HG02588 (cell line): ENCODE results near the gene COL5A1.
"Not testable (repeated sequence)": the region's sequence is repeated elsewhere in the genome, so short reads cannot be mapped to it uniquely, and the experiment has no call there.

Experiments
- ATAC-seq: cut with Tn5 transposase; IDR thresholded peaks from one replicate; pipeline ENCODE4 v1.9.1; 2021; ENCODE audit warnings: mild to moderate bottlenecking, moderate library complexity; ENCODE audit not compliant: unreplicated experiment

COL5A1 gene

DNA sequence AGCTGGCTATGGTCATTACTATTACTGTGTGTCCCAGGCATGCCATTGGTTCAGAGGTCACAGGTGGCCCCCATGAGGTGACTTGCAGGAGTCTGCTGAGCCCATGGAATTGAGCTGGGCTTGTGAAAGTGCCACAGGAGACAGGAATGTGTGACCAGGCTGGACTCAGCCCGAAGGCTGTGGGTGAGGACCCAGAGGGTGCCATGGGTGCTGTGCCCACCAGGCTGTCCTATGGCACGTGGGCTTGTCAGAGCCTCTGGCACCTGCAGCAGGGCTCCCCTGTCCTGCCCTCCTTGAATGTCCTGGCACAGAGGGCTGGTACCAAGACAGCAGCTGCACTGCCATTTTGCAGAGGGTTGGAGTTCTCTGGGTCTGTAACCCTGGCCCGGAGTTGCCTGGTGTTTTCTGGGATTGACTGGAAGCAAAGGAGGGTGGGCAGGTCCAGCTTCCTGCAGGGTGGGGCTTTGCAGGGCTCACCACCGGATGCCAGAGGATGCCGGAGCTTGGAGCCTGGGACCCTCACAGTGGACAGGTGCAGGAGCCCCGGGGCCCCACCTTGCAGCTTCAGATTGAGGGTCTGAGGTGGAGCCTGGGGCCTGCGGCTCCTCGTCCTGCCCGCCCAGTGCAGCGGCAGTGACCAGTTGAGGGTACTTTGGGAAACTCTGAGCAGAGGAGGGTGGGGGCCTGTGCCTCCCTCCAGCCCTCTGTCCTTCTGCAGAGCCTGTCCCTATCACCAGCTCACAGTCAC is 14.2 kb downstream of the COL5A1 start:
- no peak for ATAC-seq

DNA sequence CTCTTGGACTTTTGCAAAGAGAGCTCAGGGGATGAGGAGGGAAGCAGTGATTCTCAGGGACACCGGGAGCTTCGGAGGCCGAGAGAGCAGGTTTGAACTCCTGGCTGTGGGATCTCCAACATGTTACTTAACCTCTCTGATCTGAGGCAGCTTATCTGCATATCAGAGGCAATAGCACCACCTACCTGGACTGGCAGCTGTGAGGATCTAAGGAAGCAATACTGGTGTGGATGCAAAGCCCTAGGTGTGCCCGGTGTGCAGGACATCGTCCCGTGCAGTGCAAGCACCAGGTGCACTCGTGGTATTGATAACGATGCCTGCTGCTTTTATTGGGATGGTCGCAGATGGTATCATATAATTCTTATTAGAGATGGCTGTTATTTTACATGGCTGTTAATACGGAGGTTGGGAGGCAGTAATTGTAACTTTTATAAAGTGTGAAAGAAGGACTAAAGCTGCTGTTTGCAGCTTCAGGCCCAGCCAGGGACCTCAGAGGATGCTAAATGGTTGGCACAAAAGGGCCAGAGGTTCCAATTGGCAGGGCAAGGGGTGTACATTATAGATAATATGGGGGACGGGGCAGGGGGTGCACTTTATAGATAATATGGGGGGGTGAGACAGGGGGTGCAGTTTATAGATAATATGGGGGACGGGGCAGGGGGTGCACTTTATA is 14.9 kb downstream of the COL5A1 start:
- no peak for ATAC-seq

DNA sequence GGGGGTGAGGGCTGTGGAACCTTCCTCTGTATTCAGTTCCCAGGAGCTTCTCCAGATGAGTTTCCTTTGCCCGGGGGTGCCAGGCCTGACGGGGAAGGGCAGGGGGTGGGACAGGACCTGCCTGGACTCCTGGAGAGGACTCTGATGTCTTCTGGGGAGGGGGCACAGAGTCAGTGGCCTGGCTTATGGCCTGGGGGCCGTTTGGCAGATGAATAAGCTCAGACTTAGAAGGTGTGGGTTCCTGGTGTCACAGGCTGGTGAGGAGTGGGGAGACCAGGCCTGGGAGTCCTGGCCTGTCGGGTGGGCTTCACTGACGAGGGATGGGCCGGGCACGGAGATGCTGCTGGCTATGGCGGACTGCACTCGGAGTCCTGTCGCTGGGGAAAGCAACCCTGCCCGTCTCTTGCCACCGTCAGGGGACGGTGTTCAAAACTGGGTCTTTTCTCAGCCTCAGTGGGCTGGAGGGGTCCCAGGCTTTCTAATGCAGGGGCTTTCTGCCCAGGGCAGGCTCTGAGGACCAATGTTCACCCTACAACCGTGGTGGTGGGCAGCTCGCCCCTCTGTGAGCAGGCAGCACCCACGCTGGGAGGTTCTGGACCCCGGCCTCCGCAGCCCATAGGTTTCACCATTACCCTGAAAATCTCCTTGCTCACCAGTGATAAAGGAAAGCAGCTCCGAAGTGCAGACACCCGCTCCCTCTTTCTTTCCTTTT is 16.2 kb downstream of the COL5A1 start:
- no peak for ATAC-seq

DNA sequence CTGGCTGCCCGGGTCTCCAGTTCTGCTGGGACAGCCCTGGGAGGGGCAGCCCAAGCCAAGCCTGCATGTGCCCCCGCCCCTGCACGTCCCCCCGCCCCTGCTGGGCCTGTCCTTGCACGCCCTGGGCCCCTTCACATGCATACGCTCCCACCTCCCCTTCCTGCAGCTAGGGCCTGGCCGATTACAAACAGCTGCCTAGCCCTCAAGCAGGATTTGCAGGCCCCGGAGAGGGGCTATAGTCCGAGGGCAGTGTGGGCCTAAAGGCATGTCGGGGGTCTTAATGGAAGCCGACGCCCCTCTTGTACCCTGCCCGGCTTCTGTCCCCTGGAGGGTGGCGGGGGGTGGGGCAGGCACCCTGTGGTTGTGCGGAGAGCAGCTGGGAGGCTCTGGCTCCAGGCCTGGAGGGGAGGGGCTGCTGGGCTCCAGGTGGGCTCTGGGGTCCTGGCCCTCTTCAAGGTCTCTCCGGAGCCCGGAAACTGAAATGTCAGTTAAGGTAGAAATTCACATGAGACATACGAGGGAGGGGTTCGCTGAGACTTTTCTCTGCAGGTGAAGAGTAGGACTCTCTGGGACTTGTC is 16.9 kb downstream of the COL5A1 start:
- no peak for ATAC-seq

DNA sequence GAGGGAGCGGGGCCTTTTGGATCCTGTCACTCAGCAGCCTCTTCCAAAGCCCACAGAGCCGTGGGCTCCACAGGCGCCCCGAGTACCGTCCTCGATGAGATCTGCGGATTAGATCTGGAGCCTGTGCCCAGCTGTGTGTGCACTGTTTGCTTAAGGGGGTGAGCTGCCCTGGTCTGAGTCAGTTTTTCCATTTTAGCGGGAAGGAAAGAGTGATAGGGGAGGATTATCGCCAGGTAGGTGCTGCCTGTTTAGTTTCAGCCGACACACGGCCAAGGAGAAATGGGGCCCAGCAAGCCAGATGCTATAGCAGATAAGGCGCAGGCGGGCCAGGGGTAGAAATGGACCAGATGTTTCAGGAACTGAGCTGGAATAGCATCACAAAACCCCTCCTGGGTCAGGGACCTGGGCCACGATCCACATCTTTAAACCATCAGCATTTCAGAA is 18.1 kb downstream of the COL5A1 start:
- no peak for ATAC-seq

DNA sequence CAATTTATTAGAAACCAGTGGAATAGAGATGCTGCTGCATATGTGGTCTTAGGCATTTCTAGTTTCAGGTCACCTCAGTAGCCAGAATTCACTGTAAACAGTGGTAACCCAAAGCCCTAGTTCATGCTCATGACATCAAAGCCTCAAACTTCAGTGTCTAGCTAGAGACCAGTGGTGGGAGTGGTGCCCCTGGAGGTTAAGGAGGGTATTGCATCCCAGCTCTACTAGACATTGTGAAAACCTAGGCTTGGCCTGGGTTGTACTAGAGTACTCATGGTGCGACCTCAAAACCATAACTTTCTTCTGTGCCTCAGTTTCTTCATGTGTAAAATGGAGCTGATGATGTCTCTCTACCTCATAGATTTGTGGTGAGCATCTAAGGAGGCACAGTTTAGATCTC is 18.8 kb downstream of the COL5A1 start:
- no peak for ATAC-seq

DNA sequence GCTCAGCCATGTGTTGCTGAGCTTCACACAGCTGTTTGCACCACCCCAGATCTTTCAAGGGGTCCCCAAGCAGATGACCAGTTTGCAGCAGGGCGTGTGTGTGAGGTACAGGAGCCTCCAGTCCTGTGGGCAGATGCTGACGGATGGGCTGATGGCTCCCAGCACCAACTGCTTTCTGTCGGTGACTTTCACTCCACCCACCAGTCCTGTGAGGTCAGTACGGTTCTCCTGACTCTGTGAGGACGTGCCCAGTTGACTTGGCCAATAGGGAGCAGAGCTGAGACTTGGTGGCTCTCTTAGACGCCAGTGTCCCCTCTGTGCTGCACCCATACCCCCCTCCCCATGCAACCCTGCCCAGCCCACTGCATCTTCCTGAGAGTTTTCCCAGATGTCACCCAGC is 19.7 kb downstream of the COL5A1 start:
- ATAC-seq = no peak

DNA sequence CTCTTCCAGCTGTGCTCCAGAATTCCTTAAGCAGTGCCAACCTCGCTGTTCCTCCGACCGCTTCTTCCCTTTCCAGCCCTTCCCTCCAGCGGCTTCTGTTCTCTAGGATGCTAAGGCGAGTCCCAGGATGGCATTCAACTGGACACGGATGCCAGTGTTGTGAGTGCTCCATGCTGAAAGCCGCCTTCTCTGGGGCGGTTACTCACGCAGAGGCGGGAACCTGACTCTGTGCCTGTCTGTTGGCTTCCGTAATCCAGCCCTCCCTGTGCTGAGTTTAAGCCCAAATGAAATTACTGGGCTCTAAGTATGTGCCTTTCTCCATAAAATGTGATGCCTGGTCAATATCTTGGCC is 20.2 kb downstream of the COL5A1 start:
- ATAC-seq = no peak

DNA sequence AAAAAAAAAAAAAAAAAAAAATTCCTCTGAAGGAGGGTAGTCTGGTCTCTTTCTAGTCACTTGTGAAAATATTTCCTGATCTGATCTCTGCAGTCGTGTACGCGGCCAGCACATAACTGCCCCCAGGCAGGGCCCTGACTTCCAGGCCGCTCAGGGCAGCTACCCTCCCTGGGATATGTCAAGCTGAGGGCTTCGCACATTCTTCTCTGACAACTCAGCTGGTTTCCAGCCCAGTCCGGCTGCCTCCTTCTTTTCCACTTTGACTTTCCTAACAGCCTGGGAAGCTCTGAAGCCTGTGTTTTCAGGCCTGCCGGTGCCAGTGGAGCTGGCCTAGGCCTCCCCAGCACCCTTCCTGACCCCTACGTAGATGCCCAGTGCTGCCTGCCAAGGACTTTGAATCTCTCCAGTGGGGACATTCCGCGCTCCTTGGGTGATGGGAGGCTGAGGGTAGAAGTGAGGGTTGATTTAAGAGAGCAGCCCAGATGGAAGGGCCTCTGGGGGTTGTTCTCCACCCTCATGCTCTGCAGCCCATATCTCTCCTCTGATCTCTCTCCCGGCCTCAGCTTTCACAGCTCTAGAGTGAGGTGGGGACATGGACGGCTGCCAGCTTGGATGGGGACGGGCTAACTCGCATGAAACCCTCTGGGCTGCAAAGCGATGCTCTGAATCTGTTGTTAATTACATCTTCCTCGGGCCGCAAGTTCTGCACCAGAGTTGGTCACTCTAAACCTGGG is 20.7 kb downstream of the COL5A1 start:
- no peak for ATAC-seq

DNA sequence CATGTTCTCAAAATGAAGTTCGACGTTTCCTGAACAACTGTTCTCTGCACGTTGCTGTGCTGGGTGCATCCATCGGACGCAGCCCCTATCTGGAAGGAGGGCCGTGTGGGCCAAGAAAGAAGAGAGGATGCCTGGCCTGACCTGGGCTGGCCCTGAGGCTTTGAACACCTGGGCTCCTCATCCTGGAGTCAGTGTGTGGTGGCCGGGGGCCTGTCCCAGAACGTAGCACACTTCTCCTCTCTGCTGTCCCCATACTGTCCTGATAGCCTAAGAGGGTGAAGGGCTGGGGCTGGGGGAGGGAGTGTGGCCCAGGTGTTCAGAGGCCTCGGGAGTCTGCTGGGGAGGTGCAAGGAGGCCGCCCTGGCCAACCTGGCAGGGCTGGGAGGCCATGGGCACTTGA is 21.5 kb downstream of the COL5A1 start:
- ATAC-seq = no peak

DNA sequence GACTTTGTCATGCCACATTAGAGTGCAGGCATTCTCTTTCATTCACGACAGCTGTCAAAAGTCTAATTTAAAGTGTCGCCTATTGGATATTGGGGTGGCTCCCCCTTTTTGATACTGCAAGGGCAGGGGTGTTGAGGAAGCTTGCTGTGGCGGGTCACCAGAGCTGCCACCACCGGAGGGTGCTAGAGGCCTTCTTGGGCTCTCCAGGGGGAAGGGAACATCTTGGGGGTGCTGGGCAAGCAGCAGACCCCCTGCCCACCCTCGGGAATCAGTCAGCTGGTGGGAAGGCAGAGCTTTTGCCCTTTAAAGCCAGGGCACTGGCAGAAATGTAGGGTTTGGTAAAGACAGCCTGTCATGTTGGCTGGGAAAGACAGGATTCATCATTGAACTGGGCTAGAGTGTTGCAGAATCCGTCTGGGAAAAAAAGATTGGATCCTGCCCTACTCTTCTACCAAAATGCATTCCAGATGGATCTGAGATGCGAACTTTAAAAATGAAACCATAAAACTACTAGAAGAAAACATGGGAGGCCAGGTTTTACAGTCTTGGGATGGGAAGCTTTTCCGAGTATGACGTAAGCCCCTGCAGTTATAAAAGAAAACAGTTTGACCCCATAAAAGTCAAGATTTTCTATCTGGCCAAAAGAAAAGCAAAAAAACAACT is 22.3 kb downstream of the COL5A1 start:
- ATAC-seq = no peak

DNA sequence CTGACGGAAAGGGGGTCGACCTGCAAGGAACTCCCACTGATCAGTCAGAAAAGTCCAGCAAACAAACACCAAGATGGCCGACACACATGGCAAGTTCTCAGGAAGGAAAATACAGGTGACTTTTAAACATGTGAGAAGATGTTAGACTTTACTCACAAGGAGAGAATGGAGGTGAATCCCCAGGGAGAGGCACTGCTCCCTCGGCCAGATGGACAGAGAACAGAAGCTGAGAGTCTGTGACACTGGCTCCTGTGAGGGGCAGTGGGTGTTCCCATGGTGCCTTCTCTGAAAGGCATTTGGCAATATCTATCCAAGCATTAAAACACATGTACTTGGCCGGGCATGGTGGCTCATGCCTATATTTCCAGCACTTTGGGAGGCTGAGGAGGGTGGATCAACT is 22.8 kb downstream of the COL5A1 start:
- ATAC-seq = no peak

DNA sequence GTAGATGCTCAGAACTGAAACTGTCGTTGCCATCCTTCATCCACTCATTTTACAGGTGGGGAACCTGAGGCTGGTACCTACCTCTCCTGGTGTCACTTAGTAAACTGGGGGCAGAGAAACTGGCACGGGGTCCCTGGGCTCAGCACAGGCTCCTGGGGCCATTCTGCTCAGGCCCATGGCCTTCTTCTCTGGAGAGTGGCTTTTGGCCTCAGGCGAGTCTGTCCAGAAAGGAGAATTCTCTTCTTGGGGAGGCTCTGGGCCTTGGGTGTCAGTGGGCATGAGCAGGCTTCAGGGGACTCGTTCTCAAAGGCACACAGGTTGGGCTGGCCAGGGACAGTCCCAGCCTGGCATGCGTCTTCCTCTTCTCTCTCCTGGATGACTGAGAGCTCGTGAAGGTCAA is 24.6 kb downstream of the COL5A1 start:
- no peak for ATAC-seq

DNA sequence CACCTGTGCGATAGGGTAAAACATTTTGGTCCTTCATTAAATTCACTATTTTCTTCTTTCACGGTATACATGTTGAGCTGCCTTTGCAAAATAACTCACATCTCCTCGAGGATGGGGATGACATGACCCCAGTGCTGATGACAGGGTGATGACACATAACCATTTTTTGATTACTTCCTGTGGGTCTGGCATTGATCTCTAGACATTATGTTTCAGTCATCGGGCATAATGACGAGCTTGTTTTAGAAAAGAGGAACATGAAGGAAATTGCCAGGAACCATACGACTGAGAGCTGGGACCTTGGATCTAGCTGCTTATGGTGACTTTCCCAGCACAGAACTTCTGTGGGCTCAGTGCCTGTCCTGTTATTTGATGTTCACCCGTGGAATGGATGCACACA is 25.2 kb downstream of the COL5A1 start:
- ATAC-seq = no peak

DNA sequence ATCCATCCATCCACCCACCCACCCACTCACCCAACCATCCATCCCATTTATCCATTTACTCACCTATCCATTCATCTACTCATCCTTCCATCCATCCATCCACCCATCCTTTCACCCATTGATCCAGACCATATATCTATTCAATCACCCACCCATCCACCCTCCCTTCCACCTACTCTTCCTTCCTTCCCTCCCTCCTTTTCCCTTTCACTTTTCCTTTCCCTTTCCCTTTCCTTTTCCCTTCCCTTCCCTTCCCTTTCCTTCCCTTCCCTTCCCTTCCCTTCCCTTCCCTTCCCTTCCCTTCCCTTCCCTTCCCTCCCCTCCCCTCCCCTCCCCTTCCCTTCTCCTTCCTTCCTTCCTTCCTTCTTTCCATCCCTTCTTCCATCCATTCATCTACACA is 27.4 kb downstream of the COL5A1 start:
- not testable (repeated sequence) for ATAC-seq

DNA sequence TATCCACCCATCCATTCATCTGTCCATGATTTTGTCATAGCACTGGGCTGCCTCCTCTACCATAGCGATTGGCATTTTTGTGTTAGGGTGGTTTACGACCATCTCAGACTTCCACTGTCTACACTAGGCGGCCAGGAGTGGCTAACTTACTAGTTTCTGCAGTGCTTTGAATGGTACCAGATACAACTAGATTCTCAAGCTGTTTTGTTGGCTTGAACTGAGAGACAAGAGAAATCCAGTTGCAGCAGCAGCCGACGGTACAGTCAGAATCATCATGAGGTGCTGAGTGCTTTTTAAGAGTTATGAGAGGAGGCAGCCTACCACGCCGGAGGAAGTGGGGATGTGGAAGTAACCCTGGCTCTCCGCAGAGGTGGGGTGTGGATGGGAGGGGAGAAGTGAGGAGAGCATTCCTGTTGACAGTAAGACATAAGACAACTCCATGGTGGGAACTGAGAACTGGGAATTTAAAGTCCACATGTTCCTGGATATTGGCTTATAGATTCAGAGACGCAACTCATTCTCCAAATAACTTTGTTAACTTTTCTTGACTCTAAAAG is 27.9 kb downstream of the COL5A1 start:
- no peak for ATAC-seq

DNA sequence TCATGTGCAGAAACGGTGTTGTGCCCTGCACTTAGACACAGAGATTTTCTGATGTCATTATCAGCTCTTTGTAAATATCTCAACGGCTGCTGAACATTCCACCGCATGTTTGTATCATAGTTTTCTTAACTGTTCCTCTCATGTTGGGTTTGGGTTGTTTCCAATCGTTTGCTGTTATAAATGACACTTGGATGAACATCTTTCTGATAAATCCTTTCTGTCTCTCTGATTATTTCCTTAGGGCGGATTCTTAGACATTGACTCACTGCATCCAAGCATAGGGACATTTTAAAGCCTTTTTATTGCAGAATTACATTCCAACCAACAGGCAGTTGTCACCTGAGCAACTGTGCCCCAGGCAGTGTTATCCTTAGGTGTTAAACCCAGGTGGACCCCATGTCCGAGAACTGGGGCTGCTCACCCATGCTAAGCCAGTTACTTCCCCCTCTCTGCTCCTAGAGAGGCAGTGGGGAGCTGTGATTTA is 28.5 kb downstream of the COL5A1 start:
- no peak for ATAC-seq

DNA sequence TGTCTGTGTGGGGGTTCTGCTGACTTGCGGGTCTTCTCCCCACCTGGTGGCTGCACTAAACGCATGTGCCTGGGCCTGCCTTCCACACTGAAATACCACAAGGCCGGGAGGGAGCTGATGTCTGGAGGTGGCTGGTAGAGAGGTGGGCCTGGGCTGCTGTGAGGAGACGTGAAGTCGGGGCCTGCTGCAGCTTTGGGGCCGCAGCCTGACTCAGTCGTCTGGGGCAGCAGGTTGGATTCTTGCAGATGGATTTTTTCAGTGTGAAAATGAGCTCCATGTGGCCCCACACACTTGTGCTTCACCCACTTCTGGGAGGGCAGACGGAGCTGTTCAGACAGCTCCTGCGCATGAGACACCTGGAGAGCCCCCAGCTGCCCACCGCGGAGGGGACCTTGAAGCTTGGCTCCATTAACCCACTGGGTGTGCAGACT is 29.3 kb downstream of the COL5A1 start:
- ATAC-seq = no peak

DNA sequence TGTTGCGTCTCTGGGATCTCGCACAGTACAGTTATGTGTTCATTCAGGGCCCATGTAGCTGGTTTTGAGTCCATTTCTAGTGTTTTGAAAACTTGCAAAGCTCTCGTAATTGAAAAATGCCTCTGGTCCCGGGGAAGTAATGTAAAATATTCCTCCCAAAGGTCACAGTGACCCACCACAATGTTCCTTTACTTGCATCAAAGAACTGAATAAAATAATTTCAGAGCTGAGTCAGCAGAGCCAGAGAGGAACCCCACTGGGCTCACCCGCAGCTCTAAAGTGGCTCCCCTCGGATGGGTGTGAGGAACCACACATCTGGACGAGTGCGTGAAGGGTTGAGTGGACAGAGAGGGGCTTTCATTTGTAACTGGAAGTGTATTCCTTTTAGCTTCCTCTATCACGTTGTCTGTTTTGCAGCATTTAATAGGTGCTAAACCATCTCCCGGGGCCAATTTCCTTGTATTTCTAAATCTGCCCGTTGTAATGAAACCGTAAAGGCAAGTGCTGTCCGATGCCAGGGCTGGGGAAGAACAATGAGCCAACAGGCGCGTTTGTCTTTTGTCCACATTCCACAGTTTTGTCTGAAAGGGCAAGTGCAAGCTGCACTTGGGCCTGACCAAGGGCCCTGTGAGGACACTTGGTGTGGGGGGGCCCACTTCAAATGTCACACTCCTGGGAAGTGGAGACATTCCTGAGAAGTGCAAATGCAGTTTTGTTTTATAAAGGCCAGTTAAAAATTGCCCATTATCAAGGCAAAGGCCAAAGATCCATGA is 29.9 kb downstream of the COL5A1 start:
- ATAC-seq = no peak
